Endodermal cell (in vitro differentiated cells): ENCODE results near the gene PIGQ. TPM values are rescaled to one million over a fixed set of nuclear protein-coding genes. Genes with fewer than 3 reads are reported as not detected.

Source experiments
- DNase-seq: peaks from one replicate; pipeline ENCODE4 v3.0.0-alpha.2; 2017
- H3K27ac ChIP-seq: 2 replicates; pipeline ENCODE4 v1.5.1; 2013; ENCODE audit warnings: mild to moderate bottlenecking, low read depth, low read length, moderate library complexity
- H3K27me3 ChIP-seq: 2 replicates; pipeline ENCODE4 v1.6.1; 2013; ENCODE audit warnings: mild to moderate bottlenecking, low read length, moderate library complexity; ENCODE audit not compliant: insufficient read depth, control insufficient read depth, poor library complexity, severe bottlenecking
- H3K36me3 ChIP-seq: 2 replicates; pipeline ENCODE4 v1.7.0; 2013; ENCODE audit warnings: mild to moderate bottlenecking, low read length, moderate library complexity; ENCODE audit not compliant: control insufficient read depth, insufficient read depth
- H3K4me1 ChIP-seq: one replicate; pipeline ENCODE4 v1.7.0; 2013; ENCODE audit warnings: low read length; ENCODE audit not compliant: control insufficient read depth, insufficient read depth
- H3K4me3 ChIP-seq: 2 replicates; pipeline ENCODE4 v1.5.1; 2013; ENCODE audit warnings: mild to moderate bottlenecking, low read length, moderate library complexity
- H3K9ac ChIP-seq: 2 replicates; pipeline ENCODE4 v1.6.1; 2013; ENCODE audit warnings: mild to moderate bottlenecking, low read length, moderate library complexity; ENCODE audit not compliant: poor library complexity, severe bottlenecking; ENCODE audit errors: extremely low read depth
- H3K9me3 ChIP-seq: 2 replicates; pipeline ENCODE4 v1.6.1; 2013; ENCODE audit warnings: mild to moderate bottlenecking, low read length, moderate library complexity; ENCODE audit not compliant: control insufficient read depth
- H3K27ac Mint-ChIP-seq: 2 replicates; pipeline ENCODE4 v1.8.0; 2020; ENCODE audit warnings: mixed read lengths
- H3K27me3 Mint-ChIP-seq: 2 replicates; pipeline ENCODE4 v1.8.0; 2021; ENCODE audit warnings: mild to moderate bottlenecking, mixed read lengths; ENCODE audit not compliant: insufficient read depth
- H3K36me3 Mint-ChIP-seq: 2 replicates; pipeline ENCODE4 v1.8.0; 2020; ENCODE audit warnings: low read depth, mixed read lengths
- H3K4me1 Mint-ChIP-seq: 2 replicates; pipeline ENCODE4 v1.8.0; 2020; ENCODE audit warnings: mixed read lengths
- H3K4me3 Mint-ChIP-seq: 2 replicates; pipeline ENCODE4 v1.8.0; 2020; ENCODE audit warnings: mild to moderate bottlenecking, moderate library complexity, mixed read lengths
- H3K9me3 Mint-ChIP-seq: 2 replicates; pipeline ENCODE4 v1.8.0; 2020; ENCODE audit warnings: mild to moderate bottlenecking, mixed read lengths
- CTCF ChIP-seq: fragments of 200-600 bp; sonication (generic); conservative IDR thresholded peaks from 2 replicates; pipeline ENCODE4 v1.5.0; 2021; ENCODE audit warnings: antibody characterized with exemption, mild to moderate bottlenecking
- WGBS, 2 experiments: methylation state at CpG; one replicate each; pipeline versions ENCODE4 v1.1.5 to v1.1.7; 2013; ENCODE audit warnings: missing lambda C conversion rate in 2 of 2, mixed read lengths in 1 of 2; ENCODE audit not compliant: insufficient coverage in 1 of 2, insufficient read length in 1 of 2; 5-methylcytosine and 5-hydroxymethylcytosine counted together
- total RNA-seq, 2 donors: library from RNA; stranded (reverse); fragmentation: NEBNext Ultra II Directional in 1 of 2; extraction: Animal tissue kit (Norgen Biotek cat#: 25700) in 1 of 2; gene quantifications; 2 replicates in 1 of 2; 3 replicates in 1 of 2; pipeline ENCODE4 v1.2.1, GENCODE V29; 2021

Gene PIGQ
- total RNA-seq, 2 donors from 2014 or later = 128 to 129 TPM

DNA sequence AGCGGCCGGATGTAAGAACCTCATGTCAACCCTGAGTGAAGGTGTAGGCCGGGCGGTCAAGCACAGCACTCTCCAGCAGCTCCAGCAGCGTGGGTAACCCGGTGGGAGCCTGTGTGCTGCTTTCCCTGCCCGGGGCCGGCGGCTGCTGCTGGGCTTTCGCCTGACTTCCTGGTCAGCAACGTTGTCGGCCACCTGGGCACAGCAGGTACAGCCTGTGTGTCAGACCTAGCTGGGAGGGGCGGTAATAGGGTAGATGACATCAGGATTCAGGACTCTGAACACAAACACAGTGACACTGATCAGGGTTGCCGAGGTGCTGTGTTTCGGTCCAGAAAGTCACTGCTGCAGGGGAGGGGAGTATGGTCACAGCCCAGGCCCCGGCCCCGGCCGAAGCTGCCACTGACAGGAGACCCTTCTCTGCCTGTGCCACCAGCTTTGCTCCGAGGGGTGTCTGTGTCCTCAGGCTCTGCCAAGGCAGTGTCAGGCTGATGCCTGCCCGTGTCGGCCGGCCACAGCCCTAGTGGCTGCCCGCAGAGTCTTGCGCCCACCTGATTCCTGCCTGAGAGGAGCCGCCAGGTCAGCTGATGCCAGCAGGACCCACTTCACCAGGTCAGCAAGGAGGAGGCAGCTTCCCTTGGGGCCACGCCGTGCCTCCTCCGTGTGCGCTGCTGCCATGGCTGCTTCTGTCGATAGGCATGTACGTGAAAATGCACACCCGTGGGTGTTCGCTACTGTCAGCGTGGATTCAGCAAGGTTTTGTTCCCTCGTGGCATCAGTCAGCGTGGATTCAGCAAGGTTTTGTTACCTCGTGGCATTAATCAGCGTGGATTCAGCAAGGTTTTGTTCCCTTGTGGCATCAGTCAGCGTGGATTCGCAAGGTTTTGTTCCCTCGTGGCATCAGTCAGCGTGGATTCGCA is 29.3 kb downstream of the PIGQ start:
- Histone ChIP-seq H3K27me3 (no peaks in the 10 kb centered on the region), H3K36me3 (peaks cover 13% of the 10 kb centered on the region), H3K27ac (no peak overlapping the region), H3K9me3 (no peaks in the 10 kb centered on the region), H3K9ac (no peak overlapping the region), H3K4me1 (no peaks in the 10 kb centered on the region), H3K4me3 (no peak overlapping the region)
- Mint-ChIP-seq H3K27ac (no peak overlapping the region), H3K9me3 (peaks cover 2% of the 10 kb centered on the region), H3K4me3 (no peak overlapping the region), H3K27me3 (no peaks in the 10 kb centered on the region), H3K36me3 (peaks cover 37% of the 10 kb centered on the region), H3K4me1 (no peaks in the 10 kb centered on the region)
- TF ChIP-seq CTCF = no peak
- DNase-seq = no peak
- 95 to 98% methylated on average over 24 to 40 of the region's 43 CpGs for WGBS, 2 experiments

- H3K27ac ChIP-seq = no peak overlapping the region
- Mint-ChIP-seq H3K4me3 (no peak overlapping the region), H3K4me1 (no peaks in the 10 kb centered on the region), H3K9me3 (peaks cover 18% of the 10 kb centered on the region), H3K36me3 (peaks cover 51% of the 10 kb centered on the region), H3K27ac (no peak overlapping the region), H3K27me3 (peaks cover 5% of the 10 kb centered on the region)
- no peaks in the 10 kb centered on the region for H3K4me1 ChIP-seq
- peaks cover 13% of the 10 kb centered on the region for H3K36me3 ChIP-seq
- peaks cover 16% of the 10 kb centered on the region for H3K9me3 ChIP-seq
- H3K4me3 ChIP-seq = no peak overlapping the region
- TF ChIP-seq CTCF = peak; percentile 67
- no peaks in the 10 kb centered on the region for H3K27me3 ChIP-seq
- WGBS, 2 experiments = 66 to 69% methylated on average over 6 to 7 of the region's 7 CpGs
- no peak overlapping the region for H3K9ac ChIP-seq
- DNase-seq = peak; percentile 64
Measured at GRCh38 chr16:600781-601180, 31.0 kb downstream of the PIGQ start.

DNA sequence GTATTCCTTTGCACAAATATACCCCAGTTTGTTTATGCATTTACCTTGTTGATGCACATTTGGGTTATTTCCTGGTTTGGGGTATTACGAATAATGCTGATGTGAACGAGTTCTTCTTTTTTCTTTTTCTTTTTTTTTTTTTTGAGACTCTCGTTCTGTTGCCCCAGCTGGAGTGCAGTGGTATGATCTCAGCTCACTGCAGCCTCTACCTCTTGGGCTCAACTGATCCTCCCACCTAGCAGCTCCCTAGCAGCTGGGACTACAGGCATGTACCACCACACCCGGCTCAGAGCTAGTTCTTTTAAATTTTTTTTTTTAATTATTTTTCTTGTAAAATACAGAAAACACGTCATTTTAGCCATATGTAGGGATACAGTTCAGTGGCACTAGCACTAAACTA is 34.2 kb downstream of the PIGQ start:
- 85 to 90% methylated on average over 3 to 5 of the region's 5 CpGs for WGBS, 2 experiments
- H3K36me3 Mint-ChIP-seq = peaks cover 38% of the 10 kb centered on the region
- H3K27ac ChIP-seq = no peak overlapping the region
- peaks cover 30% of the 10 kb centered on the region for H3K9me3 Mint-ChIP-seq
- H3K27ac Mint-ChIP-seq = no peak overlapping the region
- H3K36me3 ChIP-seq = peaks cover 11% of the 10 kb centered on the region
- no peak for DNase-seq
- H3K27me3 Mint-ChIP-seq = peaks cover 5% of the 10 kb centered on the region
- no peaks in the 10 kb centered on the region for H3K4me1 ChIP-seq
- H3K4me3 Mint-ChIP-seq = no peak overlapping the region
- H3K9ac ChIP-seq = no peak overlapping the region
- peaks cover 11% of the 10 kb centered on the region for H3K4me1 Mint-ChIP-seq
- no peaks in the 10 kb centered on the region for H3K27me3 ChIP-seq
- peaks cover 16% of the 10 kb centered on the region for H3K9me3 ChIP-seq
- H3K4me3 ChIP-seq = no peak overlapping the region
- TF ChIP-seq CTCF = no peak
